ENCODE measurements around the gene ADRA2C.
"Not testable (repeated sequence)": the region's sequence is repeated elsewhere in the genome, so short reads cannot be mapped to it uniquely, and the experiment has no call there.

Gene ADRA2C

DNA sequence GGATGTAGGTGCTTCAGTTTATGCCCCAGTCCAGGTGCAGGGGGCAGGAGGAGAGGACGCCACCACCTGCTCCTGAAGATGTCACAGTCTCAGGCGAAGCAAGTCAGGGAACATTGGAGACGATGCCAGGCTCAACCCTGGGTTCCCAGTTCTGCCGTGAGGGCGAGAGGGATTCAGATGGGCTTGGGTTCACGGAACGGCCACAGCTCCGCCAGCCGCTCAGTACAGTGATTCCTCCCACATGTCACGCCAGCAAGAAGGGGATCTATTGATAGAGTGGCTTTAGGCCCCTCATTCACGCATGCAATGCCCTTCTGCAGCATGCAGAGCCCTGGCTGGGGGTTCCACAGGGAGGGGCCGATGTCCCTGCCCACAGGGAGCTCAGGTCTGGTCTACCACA lies 34.2 kb downstream of the ADRA2C start:
- no peak for DNase-seq

DNA sequence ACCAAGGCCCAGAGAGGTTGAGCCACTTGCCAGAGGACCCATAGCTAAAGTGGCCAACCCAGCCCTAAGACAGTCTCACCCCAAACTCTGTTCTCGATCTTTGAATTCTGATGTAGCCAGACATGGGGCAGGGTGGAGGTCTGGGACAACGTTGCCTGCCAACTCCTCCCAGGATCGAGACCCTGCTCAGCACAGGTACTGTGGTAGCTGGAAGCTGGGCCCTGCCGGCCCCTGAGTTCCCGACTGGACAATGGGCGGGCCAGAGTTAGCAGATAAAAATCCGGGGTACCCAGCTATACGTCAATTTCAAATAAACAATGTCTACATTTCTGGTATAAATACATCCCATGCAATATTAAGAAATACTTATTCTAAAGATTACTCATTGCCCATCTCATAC lies 35.3 kb downstream of the ADRA2C start:
- no peak for DNase-seq

DNA sequence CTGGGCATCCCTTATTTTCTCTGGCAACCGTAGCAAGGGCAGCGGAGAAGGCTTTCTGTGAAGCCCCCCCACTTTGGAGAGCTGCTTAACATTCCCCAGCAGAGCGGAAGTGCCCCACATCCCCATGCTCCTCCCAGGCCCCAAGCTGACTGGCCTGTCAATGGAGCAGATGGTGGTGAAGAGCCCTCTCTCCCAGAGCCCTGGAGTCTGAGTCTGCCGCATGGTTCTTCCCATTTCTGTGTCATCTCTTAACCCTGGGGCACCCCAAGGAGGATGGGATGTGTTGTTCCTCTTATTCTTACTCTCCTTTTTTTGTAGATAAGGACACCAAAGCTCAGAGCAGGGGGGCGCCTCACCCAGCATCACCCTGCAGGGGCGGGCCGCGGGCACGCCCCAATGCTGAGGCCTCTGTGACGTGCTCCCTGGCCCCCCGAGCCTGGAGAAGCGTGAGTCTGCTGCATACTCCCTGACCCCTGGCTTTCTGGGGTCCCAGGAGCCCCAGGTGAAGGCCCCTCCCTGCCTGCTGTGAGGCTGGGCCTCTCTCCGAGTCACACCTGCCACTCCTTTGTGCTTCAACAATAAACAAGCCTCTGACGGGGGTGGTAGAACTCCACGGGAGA lies 35.9 kb downstream of the ADRA2C start:
- no peak for DNase-seq

DNA sequence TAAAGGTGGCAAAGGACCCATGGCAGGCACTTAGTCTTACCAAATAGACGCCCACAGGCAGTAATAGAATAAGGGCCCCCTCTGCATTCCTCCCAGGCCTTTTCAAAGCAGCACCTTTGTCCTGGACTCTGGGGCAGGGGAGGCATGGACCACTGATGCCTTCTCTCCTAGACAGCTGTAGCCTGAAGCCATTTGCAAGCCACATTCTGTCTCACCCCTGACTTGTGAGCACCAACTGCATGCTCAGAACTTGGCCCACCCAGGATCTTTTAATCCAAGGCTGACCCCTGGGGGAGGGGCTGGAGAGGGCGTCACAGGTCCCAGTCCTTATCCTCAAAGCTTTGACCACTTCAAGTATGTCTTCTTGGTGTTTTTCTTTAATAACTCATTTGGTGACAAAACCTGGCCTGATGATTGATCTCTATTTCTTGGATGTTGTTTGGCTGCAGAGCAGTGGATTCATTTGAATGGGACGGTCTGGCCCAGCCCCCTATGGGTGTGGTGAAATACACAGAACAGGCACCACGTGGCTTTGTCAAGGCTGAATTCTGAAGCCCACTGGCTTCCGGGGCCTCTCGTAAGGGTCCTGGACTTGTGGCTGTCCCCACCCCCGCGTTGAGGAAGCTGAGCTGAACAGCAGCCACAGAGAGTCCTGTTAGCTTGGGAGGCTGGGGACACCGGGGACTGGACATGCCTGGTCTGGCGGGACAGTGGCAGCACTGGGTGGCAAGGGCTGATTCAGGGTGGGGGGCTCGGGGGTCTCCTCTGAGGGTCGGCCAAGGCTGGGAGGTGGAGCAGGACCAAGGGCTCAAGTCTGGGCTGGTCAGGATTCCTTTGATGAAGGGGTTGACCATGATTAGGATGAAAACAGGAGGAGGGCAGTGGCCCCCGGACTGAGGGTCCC lies 36.6 kb downstream of the ADRA2C start:
- no peak for DNase-seq

DNA sequence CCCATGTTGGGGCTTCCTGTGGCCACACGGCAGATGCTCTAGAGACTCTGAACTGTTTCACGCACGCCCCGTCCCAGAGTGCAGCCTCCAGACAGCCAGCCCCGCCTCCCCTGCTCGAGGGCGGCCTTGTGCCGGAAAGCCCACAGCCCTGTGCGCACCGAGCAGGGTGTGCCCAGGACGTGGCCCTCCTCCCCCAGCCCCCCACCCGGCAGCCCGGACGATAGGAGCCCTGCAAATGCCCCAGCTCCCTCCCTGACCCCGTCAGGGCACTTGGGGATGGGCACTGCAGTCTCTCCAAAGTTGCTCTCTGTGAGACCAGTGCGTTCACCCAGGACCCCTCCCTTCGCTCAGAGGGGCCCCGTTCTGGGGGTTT lies 37.3 kb downstream of the ADRA2C start:
- no peak for DNase-seq

DNA sequence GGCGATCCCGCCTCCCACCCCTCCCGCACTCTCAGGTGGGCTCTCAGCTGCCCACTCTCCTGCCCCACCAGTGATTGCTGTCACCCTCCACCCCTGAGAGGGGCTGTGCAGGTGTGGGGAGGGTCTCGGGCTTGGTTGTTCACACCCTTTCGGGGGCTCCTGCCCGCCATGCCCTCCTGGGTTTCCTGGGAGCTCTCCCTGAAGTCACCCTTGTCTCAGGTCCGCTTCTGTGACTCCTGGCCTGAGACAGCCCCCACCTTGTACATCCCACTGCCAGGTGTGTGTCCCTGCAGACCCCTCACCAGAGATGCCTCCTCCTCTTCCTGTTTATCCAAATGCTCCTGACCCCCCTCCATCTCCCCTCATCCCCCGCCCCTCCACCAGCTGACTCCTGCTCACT lies 37.8 kb downstream of the ADRA2C start:
- DNase-seq = no peak

DNA sequence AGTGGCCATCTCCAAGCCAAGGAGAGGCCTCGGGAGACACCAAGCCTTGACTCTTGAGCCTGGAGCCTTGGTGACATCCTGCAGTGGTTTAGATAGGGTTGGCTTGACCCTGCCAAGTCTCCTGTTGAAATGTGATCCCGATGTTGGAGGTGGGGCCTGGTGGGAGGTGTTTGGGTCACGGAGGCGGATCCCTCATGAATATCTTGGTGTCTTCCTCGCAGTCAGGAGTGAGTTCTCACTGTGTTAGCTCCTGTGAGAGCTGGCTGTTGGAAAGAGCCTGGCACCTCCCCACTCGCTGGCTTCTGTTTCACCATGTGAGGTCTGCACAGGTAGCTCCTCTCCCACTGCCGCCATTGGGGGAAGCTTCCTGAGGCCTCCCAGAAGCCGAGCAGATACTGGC lies 38.8 kb downstream of the ADRA2C start:
- DNase-seq = no peak

DNA sequence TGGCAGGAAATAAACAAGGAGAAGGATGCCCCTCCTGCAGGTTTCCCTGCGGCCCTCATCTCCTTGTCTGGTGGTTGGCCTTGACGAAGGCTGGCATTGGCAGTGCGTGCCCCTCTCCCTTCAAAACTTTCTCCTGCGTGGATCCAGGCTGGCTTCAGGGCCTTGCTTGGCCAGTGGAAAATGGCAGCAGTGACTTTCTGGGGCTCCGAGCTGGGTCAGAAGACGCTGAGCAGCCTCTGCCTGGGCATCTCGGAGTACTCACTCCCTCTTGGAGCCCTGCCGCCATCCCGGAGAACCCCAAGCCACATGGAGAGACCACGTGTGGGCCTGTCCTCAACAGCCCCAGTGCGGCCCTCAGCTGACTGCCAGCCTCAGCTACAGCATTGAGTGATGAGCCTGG lies 39.5 kb downstream of the ADRA2C start:
- no peak for DNase-seq

DNA sequence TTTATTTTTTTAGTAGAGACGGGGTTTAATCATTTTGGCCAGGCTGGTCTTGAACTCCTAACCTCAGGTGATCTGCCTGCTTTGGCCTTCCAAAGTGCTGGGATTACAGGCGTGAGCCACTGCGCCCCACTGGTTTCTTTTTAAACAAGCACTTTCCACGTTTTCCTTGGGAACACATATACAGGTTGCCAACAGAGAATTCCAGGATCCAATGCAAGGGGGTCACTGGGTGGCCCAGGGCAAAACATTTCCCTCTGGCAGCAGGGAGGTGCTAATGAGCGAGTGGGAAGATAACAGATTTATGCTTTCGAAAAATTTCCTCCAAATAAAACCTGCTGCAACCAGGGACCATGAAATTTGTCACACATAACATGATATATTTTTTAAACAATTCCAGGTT lies 41.1 kb downstream of the ADRA2C start:
- no peak for DNase-seq

DNA sequence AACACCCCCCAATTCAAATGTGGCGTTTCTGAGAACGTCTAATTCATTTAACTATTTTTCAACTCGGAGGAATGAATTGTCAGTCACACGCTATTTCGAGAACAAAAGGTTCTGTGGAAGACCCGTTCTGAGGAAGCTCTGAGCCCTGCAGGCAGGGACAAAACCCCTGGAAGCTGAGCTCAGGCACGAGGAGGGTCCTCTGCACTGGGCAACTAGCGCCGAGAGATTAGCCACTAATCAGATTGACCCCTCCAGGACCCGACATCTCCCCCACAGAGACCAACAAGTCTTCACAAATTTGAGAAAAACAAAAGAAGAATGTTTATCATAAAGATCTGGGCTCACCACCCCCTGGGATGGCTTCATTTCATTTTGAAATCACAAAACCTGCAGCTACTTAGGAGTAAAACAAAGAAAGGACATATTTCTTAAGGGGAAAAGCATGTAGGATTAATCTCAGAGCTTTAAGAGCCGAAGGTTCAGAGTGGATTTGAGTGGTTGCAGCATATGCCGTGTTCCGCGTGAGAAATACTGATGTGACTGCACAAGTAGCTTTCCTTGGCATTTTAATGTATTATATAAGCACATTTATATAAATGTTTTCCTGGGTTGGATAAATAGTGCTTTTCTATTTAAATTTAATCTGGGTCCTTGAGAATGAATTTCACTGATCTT lies 41.8 kb downstream of the ADRA2C start:
- DNase-seq = no peak

DNA sequence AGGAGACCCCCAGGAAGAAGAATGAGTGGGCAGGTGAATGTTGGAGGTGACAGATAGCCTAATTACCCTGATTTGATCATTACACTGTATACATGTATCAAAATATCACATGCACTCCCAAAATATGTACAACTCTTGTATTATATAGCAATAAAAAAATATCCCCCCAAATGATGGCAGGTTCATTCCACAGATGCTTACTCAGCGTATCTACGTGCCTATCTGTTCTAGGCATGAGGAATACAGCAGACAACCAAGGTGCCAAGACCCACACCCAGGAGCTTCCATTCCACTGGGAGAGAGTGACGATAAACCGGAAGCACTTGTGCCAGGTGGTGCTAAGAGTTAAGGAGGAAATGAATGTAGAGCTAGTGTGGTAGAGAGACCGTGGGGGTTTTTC lies 42.4 kb downstream of the ADRA2C start:
- DNase-seq = no peak

DNA sequence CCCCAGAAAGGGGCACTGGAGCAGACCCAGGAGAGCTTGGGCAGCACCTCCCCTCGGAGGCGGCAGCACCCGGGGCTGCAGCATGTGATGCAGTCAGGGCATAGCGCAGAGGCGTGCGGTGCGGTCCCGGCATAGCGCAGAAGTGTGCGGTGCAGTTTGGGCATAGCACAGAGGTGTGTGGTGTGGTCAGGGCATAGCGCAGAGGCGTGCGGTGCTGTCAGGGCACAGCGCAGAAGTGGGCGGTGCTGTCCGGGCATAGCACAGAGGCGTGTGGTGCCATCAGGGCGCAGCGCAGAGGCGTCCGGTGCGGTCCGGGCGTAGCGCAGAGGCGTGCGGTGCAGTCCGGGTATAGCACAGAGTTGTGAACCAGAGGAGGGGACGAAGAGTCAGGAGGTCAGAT lies 42.8 kb downstream of the ADRA2C start:
- no peak for DNase-seq

DNA sequence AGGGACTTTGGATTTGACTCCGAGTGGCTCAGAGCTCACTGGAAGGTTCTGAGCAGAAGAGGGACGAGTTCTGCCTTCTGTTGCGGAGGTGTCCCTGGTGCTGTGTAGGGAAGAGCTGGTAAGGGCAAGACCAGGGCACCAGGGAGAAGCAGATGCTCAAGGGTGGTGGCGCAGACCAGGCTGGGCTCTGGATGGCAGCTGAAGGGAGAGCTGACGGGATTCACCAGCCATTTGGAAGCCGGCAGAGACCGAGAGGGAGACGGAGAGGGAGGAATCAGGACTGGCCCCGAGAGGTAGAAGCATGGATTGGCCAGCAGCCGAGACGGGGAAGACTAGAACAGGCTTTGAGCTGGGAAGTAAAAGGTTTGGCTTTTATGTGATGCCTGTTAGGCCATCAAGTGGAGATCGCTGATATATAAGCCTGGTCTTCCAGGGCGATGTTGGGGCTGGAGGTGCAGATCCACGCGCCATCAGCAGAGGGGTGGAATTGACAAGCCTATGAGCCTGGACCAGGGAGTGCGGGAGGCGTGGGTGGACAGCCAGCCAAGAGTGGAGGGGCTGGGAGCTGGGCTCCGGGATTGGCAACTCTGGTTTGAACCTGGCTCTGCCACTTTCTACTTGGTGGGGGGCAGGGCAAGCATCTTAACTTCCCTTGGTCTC lies 43.4 kb downstream of the ADRA2C start:
- no peak for DNase-seq

DNA sequence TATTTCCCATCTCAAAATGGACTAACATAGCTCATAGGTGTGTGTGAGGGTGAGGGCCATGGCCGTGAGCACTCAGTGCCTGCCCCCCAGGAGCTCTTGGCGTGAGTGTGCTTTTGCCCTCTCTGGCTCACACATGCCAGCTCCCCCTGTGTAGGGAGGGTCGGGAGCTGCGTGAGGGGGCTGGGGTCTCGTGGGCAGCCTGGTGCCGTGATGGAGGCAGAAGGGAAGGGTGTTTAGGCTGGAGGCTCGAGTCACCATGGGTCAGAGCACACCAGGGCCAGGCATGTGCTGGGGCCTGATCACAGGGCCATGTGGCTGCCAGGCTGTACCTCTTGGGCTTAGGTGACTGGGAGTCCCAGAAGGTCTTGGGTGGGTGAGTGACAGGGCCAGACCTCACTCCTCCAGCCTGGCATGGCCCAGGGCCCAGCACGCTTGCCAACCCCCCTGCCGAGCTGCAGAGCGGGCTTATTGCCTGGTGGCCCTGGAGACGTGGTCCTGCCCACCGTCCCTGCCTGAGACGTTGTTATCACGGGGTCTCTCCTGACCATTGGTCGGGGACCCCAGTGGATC lies 44.0 kb downstream of the ADRA2C start:
- no peak for DNase-seq

DNA sequence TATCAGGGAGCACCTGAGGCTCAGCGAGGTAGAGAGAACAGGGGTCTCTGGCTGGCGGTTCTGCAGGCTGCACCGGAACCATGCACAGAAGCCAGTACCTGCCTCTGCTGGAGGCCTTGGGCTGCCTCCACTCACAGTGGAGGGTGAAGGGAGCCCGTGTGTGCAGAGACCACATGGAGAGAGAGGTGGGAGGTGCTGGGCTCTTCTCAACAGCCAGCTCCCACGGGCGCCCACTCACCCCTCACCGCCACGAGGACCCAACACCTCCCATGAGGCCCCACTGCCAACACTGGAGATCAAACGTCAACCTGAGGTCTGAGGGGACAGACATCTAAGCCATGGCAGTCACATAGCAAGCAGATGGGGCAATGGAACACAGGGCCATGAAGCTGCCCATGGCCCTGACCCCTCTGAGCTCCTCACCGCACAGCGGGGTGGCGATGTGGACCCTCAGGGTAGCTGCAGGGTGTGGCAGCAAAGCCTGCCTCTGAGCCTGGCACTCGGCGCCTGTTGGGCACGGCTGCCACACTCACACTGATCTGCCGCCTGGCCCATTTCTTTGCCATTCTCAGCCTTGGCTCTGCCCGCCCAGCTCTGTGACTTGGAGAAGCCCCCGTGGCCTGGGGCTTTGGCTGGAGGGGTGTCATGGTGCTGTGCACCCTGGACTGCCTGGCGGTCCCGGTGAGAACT lies 44.8 kb downstream of the ADRA2C start:
- DNase-seq = no peak

DNA sequence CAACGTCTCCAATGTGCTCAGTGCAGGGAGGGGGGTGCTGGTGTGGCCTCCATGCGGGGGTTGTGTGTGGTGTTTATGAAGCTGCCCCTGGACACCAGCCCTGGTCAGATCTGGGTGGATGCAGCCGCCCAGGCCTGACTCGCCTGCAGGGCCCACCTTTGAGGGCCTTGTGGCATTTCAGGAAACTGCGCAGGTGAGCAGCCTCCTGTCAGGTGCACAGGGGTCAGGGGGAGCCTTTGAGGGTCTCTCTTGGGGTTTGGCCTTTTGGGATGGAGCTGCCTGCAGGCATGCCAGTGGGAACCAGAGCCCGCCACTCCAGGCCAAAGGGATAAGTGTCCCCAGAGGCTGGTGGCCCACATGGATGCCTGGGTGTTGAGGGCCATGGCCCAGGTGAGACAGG lies 45.4 kb downstream of the ADRA2C start:
- DNase-seq = no peak

DNA sequence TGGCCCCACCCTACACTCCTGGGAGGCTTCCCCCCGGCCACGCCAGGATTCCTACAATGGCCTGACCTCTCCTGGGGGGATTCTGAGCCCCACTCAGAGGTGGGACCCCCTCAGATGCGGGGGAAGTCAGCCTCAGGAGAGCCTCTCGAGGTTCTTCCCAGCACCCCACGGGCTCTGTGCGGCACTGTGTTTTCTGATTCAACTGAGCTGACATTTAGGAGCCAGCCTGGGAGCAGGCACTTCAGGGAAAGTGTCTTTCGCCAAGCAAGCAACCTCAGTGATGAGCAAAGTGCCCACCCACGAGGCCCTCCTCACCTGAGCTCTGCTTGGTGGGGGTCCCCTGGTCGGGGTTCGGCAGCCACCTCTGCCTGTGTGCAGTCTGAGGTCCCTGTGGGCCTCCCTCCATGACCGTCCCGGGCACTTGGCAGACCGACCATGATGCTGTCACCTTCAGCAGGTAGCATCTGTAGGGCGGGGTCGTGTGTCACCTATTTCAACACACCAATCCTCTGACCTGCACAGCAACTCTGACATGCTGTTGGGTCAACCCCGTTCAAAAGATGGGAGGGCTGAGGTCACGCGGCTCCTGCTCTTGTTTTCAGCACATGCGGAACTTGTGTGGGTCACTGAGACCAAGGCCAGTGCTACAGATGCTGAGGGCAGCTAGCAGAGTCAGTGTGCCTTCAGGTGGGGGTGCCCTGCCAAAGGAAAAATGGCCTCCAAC lies 46.2 kb downstream of the ADRA2C start:
- DNase-seq = no peak

DNA sequence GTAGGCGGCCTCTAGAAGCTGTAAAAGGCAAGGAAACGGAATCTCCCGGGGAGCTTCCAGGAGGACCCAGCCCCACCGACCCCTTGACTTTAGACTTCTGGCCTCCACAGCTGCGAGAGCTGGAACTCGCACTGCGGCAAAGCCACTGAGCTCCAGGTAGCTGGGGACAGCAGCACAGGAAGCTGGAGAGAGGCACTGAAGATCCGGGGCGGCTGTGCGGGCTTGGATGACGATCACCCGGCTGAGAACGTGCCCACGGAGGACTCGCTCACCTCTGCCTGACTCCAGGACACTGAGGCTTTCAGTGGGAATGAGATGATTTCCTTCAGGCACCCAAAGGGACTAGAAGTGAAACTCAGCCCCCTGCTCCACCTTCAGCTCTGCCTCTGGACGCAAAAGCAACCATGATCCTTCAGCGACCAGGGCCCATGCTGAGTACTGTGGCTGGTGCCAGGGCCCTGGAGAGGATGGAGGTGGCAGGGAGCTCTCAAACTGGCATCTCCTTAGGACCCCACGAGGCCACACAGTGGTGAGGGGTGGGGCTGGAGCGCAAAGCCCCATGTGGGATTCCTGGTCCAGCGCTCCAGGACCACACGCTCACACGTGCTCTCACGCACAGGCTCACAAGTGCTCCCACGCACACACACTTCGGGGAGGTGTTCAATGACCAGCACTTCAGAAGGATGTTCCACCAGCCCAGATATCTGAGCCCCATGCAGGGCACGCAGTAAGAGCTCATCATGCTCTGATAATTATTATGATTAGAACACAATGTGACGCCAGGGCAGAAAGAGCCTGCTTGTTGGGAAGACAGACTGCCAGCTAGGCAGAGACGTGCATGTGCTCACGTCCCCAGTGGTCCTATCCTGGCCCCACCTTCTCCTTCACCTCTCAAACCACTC lies 47.2 kb downstream of the ADRA2C start:
- DNase-seq = no peak

DNA sequence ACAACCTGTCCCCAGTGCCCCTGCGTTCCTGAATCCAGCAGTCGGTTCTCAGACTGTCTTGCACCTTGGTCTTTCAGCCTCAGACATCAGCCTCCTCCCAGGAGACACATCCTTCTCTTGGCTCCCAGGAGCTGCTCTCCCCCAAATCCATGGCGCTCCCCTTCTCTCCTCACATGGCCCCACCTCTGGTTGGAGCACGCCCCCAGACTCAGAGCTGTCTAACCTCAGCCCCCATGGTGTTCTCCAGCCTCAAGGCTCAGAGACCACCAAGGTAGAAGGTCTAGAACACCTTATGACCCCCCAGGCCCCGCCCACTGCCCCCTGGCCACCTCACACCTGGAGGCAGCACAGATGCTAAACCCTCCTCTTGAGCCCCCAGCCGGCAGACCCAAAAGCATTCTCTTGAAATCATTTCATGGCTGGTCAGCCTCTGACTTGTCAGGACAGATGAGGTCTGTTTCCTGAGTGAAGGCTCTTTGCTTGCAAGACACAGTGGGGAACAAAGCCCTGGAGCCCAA lies 47.9 kb downstream of the ADRA2C start:
- DNase-seq = no peak

DNA sequence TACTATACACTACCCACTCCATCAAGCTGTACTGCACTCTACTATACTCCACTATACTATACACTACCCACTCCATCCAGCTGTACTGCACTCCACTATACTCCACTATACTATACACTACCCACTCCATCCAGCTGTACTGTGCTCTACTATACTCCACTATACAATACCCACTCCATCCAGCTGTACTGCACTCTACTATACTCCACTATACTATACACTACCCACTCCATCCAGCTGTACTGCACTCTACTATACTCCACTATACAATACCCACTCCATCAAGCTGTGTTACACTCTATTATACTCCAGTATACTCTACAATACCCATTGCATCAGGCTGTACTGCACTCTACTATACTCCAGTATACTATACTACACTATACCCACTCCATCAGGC lies 48.7 kb downstream of the ADRA2C start:
- DNase-seq = not testable (repeated sequence)

All from NCI-H226 (cell line).